HCT116 (cell line): Measurements from ENCODE around the gene BTD. TPM values are rescaled to one million over a fixed set of nuclear protein-coding genes. Genes with fewer than 3 reads are reported as not detected.

Experiments
- ATAC-seq: fragments of 200-7000 bp; cut with Tn5 transposase; 2 replicates; pipeline ENCODE4 v1.9.1; 2020; ENCODE audit warnings: mild to moderate bottlenecking, moderate library complexity
- BruUV-seq: library from RNA; stranded (reverse); fragments of 400-500 nt; replicated peaks from 2 replicates; lab custom pipeline; 2021; lab: Mats Ljungman, UMichigan
- CTCF ChIA-PET: fragments of 300-600 bp; sonication (Branson Sonifier 250); formaldehyde crosslinking; loops from one replicate; lab custom pipeline; 2021; ENCODE audit warnings: antibody characterized with exemption; lab: Charles Lee
- POLR2A ChIA-PET: fragments of 300-600, 350-600 bp; sonication (Branson Sonifier 250); formaldehyde crosslinking; loops from one replicate; lab custom pipeline; 2021; ENCODE audit warnings: antibody characterized with exemption; lab: Charles Lee
- RAD21 ChIA-PET, 2 experiments: fragments of 300-600 bp; sonication (Branson Sonifier 250); formaldehyde crosslinking; loops; one replicate each; lab custom pipeline; 2023; ENCODE audit warnings: low total read pairs in 2 of 2; ENCODE audit not compliant: uncharacterized antibody in 2 of 2, unreplicated experiment in 2 of 2, low non-redundant PET in 1 of 2; lab: Charles Lee
- DNase-seq: peaks from one replicate; pipeline ENCODE4 v3.0.0-alpha.2; 2010; ENCODE audit warnings: low read depth, low spot score
- H2AFZ ChIP-seq: fragments of 200-600 bp; shearing (Covaris generic), sonication (generic); 2 replicates; pipeline ENCODE4 v1.6.1; 2017; ENCODE audit warnings: low read depth, mixed run types, mixed read lengths, antibody characterized with exemption, low read length; ENCODE audit not compliant: poor library complexity, severe bottlenecking
- H3K27ac ChIP-seq: 2 replicates; pipeline ENCODE4 v1.5.1; 2012; ENCODE audit warnings: low read depth, low read length
- H3K27me3 ChIP-seq: fragments of 200-600 bp; sonication (generic); 2 replicates; pipeline ENCODE4 v1.6.1; 2016; ENCODE audit warnings: mixed run types, low read length, mixed read lengths; ENCODE audit not compliant: insufficient read depth
- H3K36me3 ChIP-seq, 2 experiments: fragments of 200-500 bp in 1 of 2; fragments of 200-600 bp in 1 of 2; sonication (Bioruptor generic) in 1 of 2; sonication (generic) in 1 of 2; 2 replicates each; pipeline versions ENCODE4 v1.5.1 to v1.6.1; 2014 to 2016; ENCODE audit warnings: low read length in 2 of 2, inconsistent platforms in 1 of 2, mixed read lengths in 1 of 2, mixed run types in 1 of 2; ENCODE audit not compliant: insufficient read depth in 2 of 2, control insufficient read depth in 1 of 2
- H3K4me1 ChIP-seq, 2 experiments: fragments of 200-600 bp in 1 of 2; sonication (generic) in 1 of 2; 2 replicates each; pipeline versions ENCODE4 v1.5.1 to v1.6.1; 2012 to 2017; ENCODE audit warnings: low read length in 2 of 2, inconsistent platforms in 1 of 2, mild to moderate bottlenecking in 1 of 2, mixed read lengths in 1 of 2, mixed run types in 1 of 2, moderate library complexity in 1 of 2; ENCODE audit not compliant: insufficient read depth in 2 of 2, control insufficient read depth in 1 of 2
- H3K4me2 ChIP-seq: fragments of 200-600 bp; sonication (generic); 2 replicates; pipeline ENCODE4 v1.6.1; 2017; ENCODE audit warnings: mixed run types, low read length, mixed read lengths
- H3K4me3 ChIP-seq, 2 experiments: fragments of 200-600 bp in 1 of 2; sonication (generic) in 1 of 2; replicated peaks in 1 of 2; 2 replicates each; pipeline ENCODE4 v1.5.1; 2011 to 2016; ENCODE audit warnings: low read length in 2 of 2, control low read depth in 1 of 2, low read depth in 1 of 2, mild to moderate bottlenecking in 1 of 2, mixed read lengths in 1 of 2, mixed run types in 1 of 2
- H3K79me2 ChIP-seq: fragments of 200-600 bp; sonication (generic); 2 replicates; pipeline ENCODE4 v1.6.1; 2017; ENCODE audit warnings: mild to moderate bottlenecking, mixed run types, low read length, moderate library complexity, mixed read lengths; ENCODE audit not compliant: insufficient read depth
- H3K9ac ChIP-seq: fragments of 200-600 bp; sonication (generic); 2 replicates; pipeline ENCODE4 v1.6.1; 2016; ENCODE audit warnings: low read length, mixed read lengths
- H3K9me2 ChIP-seq: fragments of 200-600 bp; sonication (generic), shearing (Covaris generic); 2 replicates; pipeline ENCODE4 v1.6.1; 2017; ENCODE audit warnings: mixed run types, mild to moderate bottlenecking, moderate library complexity; ENCODE audit not compliant: insufficient read depth
- H3K9me3 ChIP-seq, 2 experiments: fragments of 200-500 bp in 1 of 2; fragments of 200-600 bp in 1 of 2; sonication (Bioruptor generic) in 1 of 2; sonication (generic) in 1 of 2; 2 replicates each; pipeline ENCODE4 v1.6.1; 2014 to 2017; ENCODE audit warnings: low read length in 2 of 2, mixed read lengths in 2 of 2, inconsistent platforms in 1 of 2, low read depth in 1 of 2, mild to moderate bottlenecking in 1 of 2, mixed run types in 1 of 2, moderate library complexity in 1 of 2; ENCODE audit not compliant: control insufficient read depth in 1 of 2, insufficient read depth in 1 of 2
- H4K20me1 ChIP-seq: fragments of 200-600 bp; sonication (generic), shearing (Covaris generic); 2 replicates; pipeline ENCODE4 v1.6.1; 2017; ENCODE audit warnings: mixed run types, mild to moderate bottlenecking, moderate library complexity; ENCODE audit not compliant: insufficient read depth
- CBX3 ChIP-seq: IDR thresholded peaks from 2 replicates; pipeline ENCODE4 v1.6.1; 2012; ENCODE audit warnings: low read depth
- ELF1 ChIP-seq: IDR thresholded peaks from 2 replicates; pipeline ENCODE4 v1.6.1; 2012; ENCODE audit warnings: low read depth, borderline replicate concordance
- EZH2phosphoT487 ChIP-seq: fragments of 200-600 bp; IDR thresholded peaks from 2 replicates; pipeline ENCODE4 v1.6.1; 2018; ENCODE audit warnings: antibody characterized with exemption, borderline replicate concordance
- FOSL1 ChIP-seq: IDR thresholded peaks from 2 replicates; pipeline ENCODE4 v1.6.1; 2012; ENCODE audit warnings: low read depth
- POLR2A ChIP-seq: IDR thresholded peaks from 2 replicates; pipeline ENCODE4 v1.7.0; 2011; ENCODE audit warnings: borderline replicate concordance; ENCODE audit not compliant: insufficient read depth, insufficient read length; ENCODE audit errors: extremely low read depth
- SIN3A ChIP-seq: IDR thresholded peaks from 2 replicates; pipeline ENCODE4 v1.6.1; 2012; ENCODE audit warnings: low read depth
- SRF ChIP-seq: IDR thresholded peaks from 2 replicates; pipeline ENCODE4 v1.6.1; 2012; ENCODE audit warnings: low read depth
- YY1 ChIP-seq: IDR thresholded peaks from 2 replicates; pipeline ENCODE4 v1.6.1; 2011; ENCODE audit warnings: low read length, low read depth, moderate library complexity, mild to moderate bottlenecking; ENCODE audit not compliant: insufficient replicate concordance; ENCODE audit errors: extremely low read depth
- ZFX ChIP-seq: fragments of 450-650 bp; IDR thresholded peaks from 2 replicates; pipeline ENCODE4 v1.6.1; 2017
- intact Hi-C: fragments of 100-400 bp; cut with micrococcal nuclease; formaldehyde crosslinking; loops from 2 replicates; pipeline ENCODE4 v1.10.0; 2022
- total RNA-seq: library from RNA; stranded (reverse); gene quantifications from one replicate; pipeline ENCODE4 v1.2.1, GENCODE V29; 2021; ENCODE audit not compliant: unreplicated experiment
- TF ChIP-seq, protein P1 (sequence below): IDR thresholded peaks from 2 replicates; pipeline ENCODE4 v1.6.1; 2011; ENCODE audit warnings: mild to moderate bottlenecking, low read length, moderate library complexity; ENCODE audit not compliant: insufficient replicate concordance; ENCODE audit errors: extremely low read depth

Gene BTD
- total RNA-seq, 1 experiment from 2014 or later, result 5.0 TPM

DNA sequence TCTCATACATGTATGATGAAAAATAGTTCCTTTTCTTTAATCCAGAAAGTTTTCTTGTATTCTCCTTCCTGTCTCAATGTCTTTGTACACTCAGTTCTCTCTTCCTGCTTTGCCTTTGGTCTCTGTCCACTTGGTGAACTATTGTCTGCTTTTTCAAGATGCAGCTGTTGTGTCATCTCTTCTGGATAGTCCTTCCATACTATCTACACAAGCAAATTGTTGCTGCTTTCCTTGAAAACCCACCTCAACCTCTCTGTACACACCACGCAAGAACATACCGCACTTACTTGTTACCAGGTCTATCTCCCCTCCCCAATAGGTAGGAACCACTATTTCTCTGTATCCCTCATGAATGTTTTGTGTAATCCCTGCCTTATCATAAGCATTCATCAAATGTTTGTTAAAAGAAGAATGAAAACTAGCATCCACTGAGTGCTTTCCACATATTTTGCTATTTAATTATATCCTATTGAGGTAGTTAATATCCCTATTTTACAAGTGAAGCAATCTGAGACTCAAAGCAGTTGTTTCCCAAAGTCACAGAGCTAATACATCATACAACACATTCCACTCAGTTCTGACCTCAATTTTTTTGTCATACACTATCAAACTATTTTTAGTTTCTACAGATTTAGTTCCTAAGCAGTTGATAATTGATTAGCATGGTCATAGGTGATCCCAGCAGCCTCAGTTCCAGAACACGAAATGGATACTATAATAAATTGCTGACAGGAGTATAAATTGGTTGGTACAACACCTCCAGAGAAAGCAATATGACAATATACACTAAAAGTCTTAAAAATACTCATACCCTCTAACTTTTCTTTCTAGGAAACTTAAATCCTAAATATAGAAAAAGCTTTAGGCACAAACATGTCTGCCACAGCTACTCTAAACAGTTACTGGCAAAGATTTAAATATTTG lies 19.8 kb upstream of the BTD start:
- no TSS peak for BruUV-seq
- no peaks in the 10 kb centered on the region for H4K20me1 ChIP-seq
- DNase-seq (no peak), ATAC-seq (no peak)
- ChIA-PET RAD21 (no interaction called here), POLR2A (no interaction called here), CTCF (no interaction called here)
- H3K36me3 ChIP-seq, result peaks cover 15 to 31% of the 10 kb centered on the region in 2 experiments; a peak in 3 of 4 replicates
- H3K4me1 ChIP-seq, result no peaks in the 10 kb centered on the region
- H3K9me2 ChIP-seq, result no peaks in the 10 kb centered on the region
- intact Hi-C loops, result no loop called here
- H3K9ac ChIP-seq, result no peak overlapping the region
- H3K27me3 ChIP-seq, result no peaks in the 10 kb centered on the region
- H3K79me2 ChIP-seq, result no peaks in the 10 kb centered on the region
- no peak overlapping the region for H3K4me3 ChIP-seq
- H3K27ac ChIP-seq, result no peak overlapping the region
- H2AFZ ChIP-seq, result no peak overlapping the region
- H3K9me3 ChIP-seq, result no peaks in the 10 kb centered on the region
- TF ChIP-seq CBX3, result no peak
- no peak for TF ChIP-seq SRF
- TF ChIP-seq ZFX, result no peak
- TF ChIP-seq EZH2phosphoT487, result no peak
- no peak for TF ChIP-seq ELF1
- TF ChIP-seq YY1, result no peak
- no peak overlapping the region for H3K4me2 ChIP-seq

DNA sequence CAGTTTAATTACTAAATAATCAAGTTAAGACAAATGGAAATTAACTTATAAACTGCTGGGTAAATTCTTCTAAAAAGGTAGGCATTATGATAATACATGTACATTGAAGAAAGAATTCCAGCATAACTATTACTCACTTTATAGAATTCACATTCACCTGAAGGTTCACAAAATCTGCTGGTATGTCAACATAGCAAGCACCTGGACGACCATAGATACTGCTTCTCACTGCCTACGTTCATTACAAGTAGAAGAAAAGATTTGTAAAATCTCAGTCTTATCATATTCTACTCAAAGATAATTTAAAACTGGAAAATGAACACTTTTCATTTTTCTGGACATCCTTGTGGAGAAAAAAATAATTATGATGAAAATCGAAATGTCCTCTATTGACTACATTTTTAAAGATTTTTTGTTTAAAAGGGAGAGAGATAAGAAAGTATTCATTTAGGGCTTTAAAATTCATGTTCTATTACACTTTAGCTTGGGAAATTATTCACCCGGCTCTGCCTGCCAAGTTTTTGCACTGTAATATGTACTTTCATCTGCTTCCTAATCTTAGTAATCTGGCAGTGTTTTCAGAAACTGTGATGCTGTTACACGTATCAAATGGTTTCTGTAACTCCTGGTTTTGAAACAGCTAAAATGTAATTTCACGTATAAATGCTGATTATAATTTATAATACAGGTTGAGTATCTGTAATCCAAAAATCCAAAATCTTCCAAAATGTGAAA lies 16.3 kb upstream of the BTD start:
- Histone ChIP-seq H3K9me2 (no peaks in the 10 kb centered on the region), H3K4me1 (no peaks in the 10 kb centered on the region), H3K4me2 (no peak overlapping the region), H3K27me3 (no peaks in the 10 kb centered on the region), H3K36me3 (peaks cover 19 to 40% of the 10 kb centered on the region in 2 experiments), H3K79me2 (no peaks in the 10 kb centered on the region), H2AFZ (no peak overlapping the region), H4K20me1 (no peaks in the 10 kb centered on the region), H3K9me3 (no peaks in the 10 kb centered on the region), H3K4me3 (no peak overlapping the region), H3K27ac (no peak overlapping the region), H3K9ac (no peak overlapping the region)
- RAD21 ChIA-PET, result no interaction called here
- POLR2A ChIA-PET, result no interaction called here
- no TSS peak for BruUV-seq
- DNase-seq, result no peak
- CTCF ChIA-PET, result no interaction called here
- no peak for TF ChIP-seq SIN3A
- TF ChIP-seq POLR2A, result no peak
- TF ChIP-seq, protein P1, sequence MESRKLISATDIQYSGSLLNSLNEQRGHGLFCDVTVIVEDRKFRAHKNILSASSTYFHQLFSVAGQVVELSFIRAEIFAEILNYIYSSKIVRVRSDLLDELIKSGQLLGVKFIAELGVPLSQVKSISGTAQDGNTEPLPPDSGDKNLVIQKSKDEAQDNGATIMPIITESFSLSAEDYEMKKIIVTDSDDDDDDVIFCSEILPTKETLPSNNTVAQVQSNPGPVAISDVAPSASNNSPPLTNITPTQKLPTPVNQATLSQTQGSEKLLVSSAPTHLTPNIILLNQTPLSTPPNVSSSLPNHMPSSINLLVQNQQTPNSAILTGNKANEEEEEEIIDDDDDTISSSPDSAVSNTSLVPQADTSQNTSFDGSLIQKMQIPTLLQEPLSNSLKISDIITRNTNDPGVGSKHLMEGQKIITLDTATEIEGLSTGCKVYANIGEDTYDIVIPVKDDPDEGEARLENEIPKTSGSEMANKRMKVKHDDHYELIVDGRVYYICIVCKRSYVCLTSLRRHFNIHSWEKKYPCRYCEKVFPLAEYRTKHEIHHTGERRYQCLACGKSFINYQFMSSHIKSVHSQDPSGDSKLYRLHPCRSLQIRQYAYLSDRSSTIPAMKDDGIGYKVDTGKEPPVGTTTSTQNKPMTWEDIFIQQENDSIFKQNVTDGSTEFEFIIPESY, result no peak
- no peak for TF ChIP-seq SRF
- no peak for TF ChIP-seq ZFX
- TF ChIP-seq FOSL1, result no peak
- no peak for ATAC-seq
- intact Hi-C loops, result no loop called here
